ENCODE data around the gene ADAM15. TPM values are rescaled to one million over a fixed set of nuclear protein-coding genes. Genes with fewer than 3 reads are reported as not detected.

The ADAM15 gene
- total and polyA plus RNA-seq, 2 of the 8 experiments (the other 6 are each of a cell fraction or from before 2014, with no cell fraction given) = 32.9 to 37.6 TPM

- no peak for TF ChIP-seq CHD7 (IDR thresholded peaks at IDR 0.05; ENCODE audit: insufficient replicate concordance, low read length)
- no peak for TF ChIP-seq GTF2F1 (IDR thresholded peaks at IDR 0.05; ENCODE audit: borderline replicate concordance, low read depth, low read length)
- no peak for TF ChIP-seq FOSL1 (IDR thresholded peaks at IDR 0.05; ENCODE audit: insufficient read depth, low read depth, low read length)
- no peak for TF ChIP-seq BACH1 (IDR thresholded peaks at IDR 0.05; ENCODE audit: low read length)
Observed at GRCh38 chr1:155082301-155083051, 31.4 kb downstream of the ADAM15 start (continued).

Measured in H1 (cell line).